AG04450 (cell line): ENCODE data around the gene ADAMTS4. TPM values are rescaled to one million over a fixed set of nuclear protein-coding genes. Genes with fewer than 3 reads are reported as not detected.

Experiments used
- CTCF ChIA-PET: fragments of 300-600, 350-600 bp; formaldehyde crosslinking; extraction: SDS; loops from one replicate; lab custom pipeline; 2022; ENCODE audit warnings: antibody characterized with exemption, inconsistent platforms; lab: Charles Lee
- POLR2A ChIA-PET: fragments of 350-600 bp; formaldehyde crosslinking; extraction: SDS; loops from one replicate; lab custom pipeline; 2021; ENCODE audit warnings: antibody characterized with exemption, inconsistent platforms; lab: Yijun Ruan, JAX
- DNase-seq: peaks from one replicate; pipeline ENCODE4 v3.0.0-alpha.2; 2011; ENCODE audit warnings: low read depth, low spot score
- H3K27ac ChIP-seq: one replicate; pipeline ENCODE4 v1.5.1; 2012; ENCODE audit warnings: low read depth, low read length, control low read depth
- H3K27me3 ChIP-seq: one replicate; pipeline ENCODE4 v1.6.0; 2012; ENCODE audit warnings: low read length; ENCODE audit not compliant: control insufficient read depth, insufficient read depth
- H3K4me3 ChIP-seq: 2 replicates; pipeline ENCODE4 v1.5.1; 2011; ENCODE audit warnings: mild to moderate bottlenecking, low read depth, low read length, control low read depth
- H3K9me3 ChIP-seq: 2 replicates; pipeline ENCODE4 v1.5.1; 2012; ENCODE audit warnings: low read length; ENCODE audit not compliant: control insufficient read depth, insufficient read depth
- CTCF ChIP-seq: IDR thresholded peaks from 2 replicates; pipeline ENCODE4 v1.5.1; 2011; ENCODE audit warnings: low read depth, low read length, control low read depth, inconsistent platforms
- polyA plus RNA-seq: library from polyadenylated mRNA; depleted of rRNA; stranded (reverse); fragments of >200 nt; gene quantifications from 2 replicates; pipeline ENCODE4 v1.2.3, GENCODE V29; 2011

The ADAMTS4 gene
- polyA plus RNA-seq, 1 experiment, result 0.52 TPM

- Histone ChIP-seq H3K27me3 (no peaks in the 10 kb centered on the region), H3K9me3 (no peaks in the 10 kb centered on the region), H3K27ac (no peak overlapping the region), H3K4me3 (no peak overlapping the region)
- TF ChIP-seq CTCF, result no peak
- POLR2A ChIA-PET, result interaction anchor here (0.6 kb wide), 1 partner anchor 128 kb away, joined by 5 read pairs; the partner anchor contains the start of gene SDHC
- CTCF ChIA-PET, result interaction anchor here (2.0 kb wide), 1 partner anchor 40 kb away, joined by 7 read pairs; the partner anchor contains the start of gene TOMM40L
- DNase-seq, result no peak
These were observed 13.0 kb downstream of the ADAMTS4 start for GRCh38 chr1:161185732-161186311.

- CTCF ChIA-PET, result interaction anchor here (2.0 kb wide), 1 partner anchor 40 kb away, joined by 7 read pairs; the partner anchor contains the start of gene TOMM40L
- POLR2A ChIA-PET, result interaction anchor here (0.6 kb wide), 1 partner anchor 129 kb away, joined by 5 read pairs; the partner anchor contains the start of gene SDHC
These were observed 13.6 kb downstream of the ADAMTS4 start for GRCh38 chr1:161185282-161185682.

DNA sequence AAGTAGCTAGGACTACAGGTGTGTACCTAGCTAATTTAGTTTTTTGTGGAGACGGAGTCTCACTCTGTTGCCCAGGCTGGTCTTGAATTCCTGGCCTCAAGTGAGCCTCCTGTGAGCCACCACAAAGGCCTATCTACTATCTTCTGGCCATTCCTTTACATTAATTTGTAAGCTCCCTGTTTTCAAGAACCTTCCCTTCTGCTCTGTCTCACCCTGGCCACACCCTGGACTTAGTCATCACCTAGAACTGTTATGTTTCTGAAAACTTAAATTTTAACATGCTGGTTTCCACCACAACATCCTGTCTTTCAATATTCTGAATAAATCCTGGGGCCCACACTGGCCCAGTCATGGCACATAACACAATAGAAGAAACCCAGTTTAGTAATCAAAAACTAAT lies 16.6 kb downstream of the ADAMTS4 start:
- DNase-seq, result no peak
- ChIA-PET CTCF (interaction anchor here (1.3 to 5.3 kb wide), 7 partner anchors 10 to 200 kb away, joined by 4 to 42 read pairs (median 8); partner anchors contain the start of genes ADAMTS4, PPOX and TOMM40L), POLR2A (interaction anchor here (1.0 kb wide), 1 partner anchor 20 kb away, joined by 3 read pairs; the partner anchor contains the start of gene NDUFS2)
- H3K27me3 ChIP-seq, result no peaks in the 10 kb centered on the region
- H3K4me3 ChIP-seq, result no peak overlapping the region
- no peak for TF ChIP-seq CTCF
- no peak overlapping the region for H3K27ac ChIP-seq
- H3K9me3 ChIP-seq, result no peaks in the 10 kb centered on the region

More at GRCh38 chr1:161185282-161185682, 13.6 kb downstream of the ADAMTS4 start:
- no peak for DNase-seq
- TF ChIP-seq CTCF, result no peak
- H3K27ac ChIP-seq, result no peak overlapping the region
- H3K9me3 ChIP-seq, result no peaks in the 10 kb centered on the region
- no peak overlapping the region for H3K4me3 ChIP-seq
- H3K27me3 ChIP-seq, result no peaks in the 10 kb centered on the region

- POLR2A ChIA-PET, result no interaction called here
- no peak for DNase-seq
These were observed 18.2 kb downstream of the ADAMTS4 start for GRCh38 chr1:161180639-161181038.

More at GRCh38 chr1:161180639-161181038, 18.2 kb downstream of the ADAMTS4 start:
- H3K9me3 ChIP-seq, result no peaks in the 10 kb centered on the region
- H3K27me3 ChIP-seq, result no peaks in the 10 kb centered on the region
- TF ChIP-seq CTCF, result peak; percentile 35
- no peak overlapping the region for H3K27ac ChIP-seq
- H3K4me3 ChIP-seq, result no peak overlapping the region
- CTCF ChIA-PET, result interaction anchor here (0.6 to 5.3 kb wide), 11 partner anchors 12 to 201 kb away, joined by 3 to 42 read pairs (median 6); partner anchors contain the start of genes ADAMTS4, PPOX and TOMM40L
